HG03439 (cell line): Measurements from ENCODE around the gene ZBTB1.
"Not testable (repeated sequence)": the region's sequence is repeated elsewhere in the genome, so short reads cannot be mapped to it uniquely, and the experiment has no call there.

Experiments used
- ATAC-seq: cut with Tn5 transposase; IDR thresholded peaks from one replicate; pipeline ENCODE4 v1.9.1; 2021; ENCODE audit warnings: mild to moderate bottlenecking, moderate library complexity; ENCODE audit not compliant: unreplicated experiment

ZBTB1 gene

GRCh38 chr14:64522591-64523355, 18.2 kb downstream of the ZBTB1 start:
- ATAC-seq, result no peak

- ATAC-seq, result no peak
These were observed 20.8 kb downstream of the ZBTB1 start for GRCh38 chr14:64525354-64525753.

GRCh38 chr14:64531567-64531966, 27.0 kb downstream of the ZBTB1 start:
- ATAC-seq, result no peak

GRCh38 chr14:64536488-64537245, 32.1 kb downstream of the ZBTB1 start:
- no peak for ATAC-seq

- ATAC-seq, result peak; percentile 96
These were observed 35.9 kb downstream of the ZBTB1 start, which contains the start of gene HSPA2 for GRCh38 chr14:64540208-64541202. TSS of gene HSPA2 (plus strand) at chr14:64540741. CDS start at chr14:64540850, 109 bp downstream.

GRCh38 chr14:64541261-64541971, 36.8 kb downstream of the ZBTB1 start:
- ATAC-seq, result no peak

- no peak for ATAC-seq
These were observed 37.6 kb downstream of the ZBTB1 start for GRCh38 chr14:64541972-64542835.

- ATAC-seq, result no peak
These were observed 38.2 kb downstream of the ZBTB1 start for GRCh38 chr14:64542836-64543201.

GRCh38 chr14:64544607-64545312, 40.2 kb downstream of the ZBTB1 start:
- ATAC-seq, result no peak

- ATAC-seq, result no peak
These were observed 44.4 kb downstream of the ZBTB1 start for GRCh38 chr14:64549016-64549415.

GRCh38 chr14:64549791-64550620, 45.4 kb downstream of the ZBTB1 start, which contains the start of gene PPP1R36:
TSS of gene PPP1R36 (plus strand) at chr14:64549961. CDS start at chr14:64549998, 37 bp downstream.
- ATAC-seq, result no peak

GRCh38 chr14:64550621-64551333, 46.2 kb downstream of the ZBTB1 start:
- ATAC-seq, result no peak

GRCh38 chr14:64554556-64554955, 50.0 kb downstream of the ZBTB1 start:
- no peak for ATAC-seq

- no peak for ATAC-seq
These were observed 52.0 kb downstream of the ZBTB1 start for GRCh38 chr14:64556526-64556925.

- ATAC-seq, result not testable (repeated sequence)
These were observed 53.6 kb downstream of the ZBTB1 start for GRCh38 chr14:64558216-64558615.

- ATAC-seq, result no peak
These were observed 57.1 kb downstream of the ZBTB1 start for GRCh38 chr14:64561631-64562030.

- no peak for ATAC-seq
These were observed 57.9 kb downstream of the ZBTB1 start for GRCh38 chr14:64562436-64562835.
